Endodermal cell (in vitro differentiated cells): ENCODE data around the gene FAM210B. TPM values are rescaled to one million over a fixed set of nuclear protein-coding genes. Genes with fewer than 3 reads are reported as not detected.

Source experiments
- DNase-seq: peaks from one replicate; pipeline ENCODE4 v3.0.0-alpha.2; 2017
- H3K27ac ChIP-seq: 2 replicates; pipeline ENCODE4 v1.5.1; 2013; ENCODE audit warnings: mild to moderate bottlenecking, low read depth, low read length, moderate library complexity
- H3K27me3 ChIP-seq: 2 replicates; pipeline ENCODE4 v1.6.1; 2013; ENCODE audit warnings: mild to moderate bottlenecking, low read length, moderate library complexity; ENCODE audit not compliant: insufficient read depth, control insufficient read depth, poor library complexity, severe bottlenecking
- H3K36me3 ChIP-seq: 2 replicates; pipeline ENCODE4 v1.7.0; 2013; ENCODE audit warnings: mild to moderate bottlenecking, low read length, moderate library complexity; ENCODE audit not compliant: control insufficient read depth, insufficient read depth
- H3K4me1 ChIP-seq: one replicate; pipeline ENCODE4 v1.7.0; 2013; ENCODE audit warnings: low read length; ENCODE audit not compliant: control insufficient read depth, insufficient read depth
- H3K4me3 ChIP-seq: 2 replicates; pipeline ENCODE4 v1.5.1; 2013; ENCODE audit warnings: mild to moderate bottlenecking, low read length, moderate library complexity
- H3K9ac ChIP-seq: 2 replicates; pipeline ENCODE4 v1.6.1; 2013; ENCODE audit warnings: mild to moderate bottlenecking, low read length, moderate library complexity; ENCODE audit not compliant: poor library complexity, severe bottlenecking; ENCODE audit errors: extremely low read depth
- H3K9me3 ChIP-seq: 2 replicates; pipeline ENCODE4 v1.6.1; 2013; ENCODE audit warnings: mild to moderate bottlenecking, low read length, moderate library complexity; ENCODE audit not compliant: control insufficient read depth
- H3K27ac Mint-ChIP-seq: 2 replicates; pipeline ENCODE4 v1.8.0; 2020; ENCODE audit warnings: mixed read lengths
- H3K27me3 Mint-ChIP-seq: 2 replicates; pipeline ENCODE4 v1.8.0; 2021; ENCODE audit warnings: mild to moderate bottlenecking, mixed read lengths; ENCODE audit not compliant: insufficient read depth
- H3K36me3 Mint-ChIP-seq: 2 replicates; pipeline ENCODE4 v1.8.0; 2020; ENCODE audit warnings: low read depth, mixed read lengths
- H3K4me1 Mint-ChIP-seq: 2 replicates; pipeline ENCODE4 v1.8.0; 2020; ENCODE audit warnings: mixed read lengths
- H3K4me3 Mint-ChIP-seq: 2 replicates; pipeline ENCODE4 v1.8.0; 2020; ENCODE audit warnings: mild to moderate bottlenecking, moderate library complexity, mixed read lengths
- H3K9me3 Mint-ChIP-seq: 2 replicates; pipeline ENCODE4 v1.8.0; 2020; ENCODE audit warnings: mild to moderate bottlenecking, mixed read lengths
- WGBS, 2 experiments: methylation state at CpG; one replicate each; pipeline versions ENCODE4 v1.1.5 to v1.1.7; 2013; ENCODE audit warnings: missing lambda C conversion rate in 2 of 2, mixed read lengths in 1 of 2; ENCODE audit not compliant: insufficient coverage in 1 of 2, insufficient read length in 1 of 2; 5-methylcytosine and 5-hydroxymethylcytosine counted together
- total RNA-seq, 2 donors: library from RNA; stranded (reverse); fragmentation: NEBNext Ultra II Directional in 1 of 2; extraction: Animal tissue kit (Norgen Biotek cat#: 25700) in 1 of 2; gene quantifications; 2 replicates in 1 of 2; 3 replicates in 1 of 2; pipeline ENCODE4 v1.2.1, GENCODE V29; 2021
- TF ChIP-seq, protein P1 (sequence below): fragments of 200-600 bp; sonication (generic); conservative IDR thresholded peaks from 2 replicates; pipeline ENCODE4 v1.5.0; 2021; ENCODE audit warnings: antibody characterized with exemption, mild to moderate bottlenecking

FAM210B gene
- total RNA-seq, 2 donors from 2014 or later, result 16.8 to 34.1 TPM

DNA sequence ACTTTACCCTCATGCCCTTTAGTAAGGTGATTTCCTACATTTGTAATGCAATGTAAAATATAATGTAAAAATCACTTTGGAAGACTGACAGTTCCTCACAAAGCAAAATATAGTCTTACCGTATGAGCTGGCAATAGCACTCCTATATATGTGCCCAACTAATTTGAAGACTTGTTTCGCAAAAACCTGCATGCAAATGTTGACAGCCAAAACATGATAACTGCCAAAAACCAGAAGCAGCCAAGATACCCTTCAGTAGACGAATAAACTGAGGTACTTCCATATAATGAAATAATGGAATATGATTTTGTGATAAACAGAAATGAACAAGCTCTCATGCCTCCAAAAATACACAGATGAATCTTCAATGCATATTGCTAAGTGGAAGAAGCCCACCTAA lies 19.6 kb downstream of the FAM210B start:
- Mint-ChIP-seq H3K36me3 (peaks cover 78% of the 10 kb centered on the region), H3K4me1 (peaks cover 8% of the 10 kb centered on the region), H3K4me3 (no peak overlapping the region), H3K9me3 (no peaks in the 10 kb centered on the region), H3K27ac (no peak overlapping the region), H3K27me3 (no peaks in the 10 kb centered on the region)
- 98 to 100% methylated on average over 2 to 3 of the region's 3 CpGs for WGBS, 2 experiments
- Histone ChIP-seq H3K27me3 (no peaks in the 10 kb centered on the region), H3K4me1 (no peaks in the 10 kb centered on the region), H3K9ac (no peak overlapping the region), H3K4me3 (no peak overlapping the region), H3K9me3 (no peaks in the 10 kb centered on the region), H3K27ac (no peak overlapping the region), H3K36me3 (peaks cover 88% of the 10 kb centered on the region)
- TF ChIP-seq, protein P1, sequence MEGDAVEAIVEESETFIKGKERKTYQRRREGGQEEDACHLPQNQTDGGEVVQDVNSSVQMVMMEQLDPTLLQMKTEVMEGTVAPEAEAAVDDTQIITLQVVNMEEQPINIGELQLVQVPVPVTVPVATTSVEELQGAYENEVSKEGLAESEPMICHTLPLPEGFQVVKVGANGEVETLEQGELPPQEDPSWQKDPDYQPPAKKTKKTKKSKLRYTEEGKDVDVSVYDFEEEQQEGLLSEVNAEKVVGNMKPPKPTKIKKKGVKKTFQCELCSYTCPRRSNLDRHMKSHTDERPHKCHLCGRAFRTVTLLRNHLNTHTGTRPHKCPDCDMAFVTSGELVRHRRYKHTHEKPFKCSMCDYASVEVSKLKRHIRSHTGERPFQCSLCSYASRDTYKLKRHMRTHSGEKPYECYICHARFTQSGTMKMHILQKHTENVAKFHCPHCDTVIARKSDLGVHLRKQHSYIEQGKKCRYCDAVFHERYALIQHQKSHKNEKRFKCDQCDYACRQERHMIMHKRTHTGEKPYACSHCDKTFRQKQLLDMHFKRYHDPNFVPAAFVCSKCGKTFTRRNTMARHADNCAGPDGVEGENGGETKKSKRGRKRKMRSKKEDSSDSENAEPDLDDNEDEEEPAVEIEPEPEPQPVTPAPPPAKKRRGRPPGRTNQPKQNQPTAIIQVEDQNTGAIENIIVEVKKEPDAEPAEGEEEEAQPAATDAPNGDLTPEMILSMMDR, result no peak
- no peak for DNase-seq

DNA sequence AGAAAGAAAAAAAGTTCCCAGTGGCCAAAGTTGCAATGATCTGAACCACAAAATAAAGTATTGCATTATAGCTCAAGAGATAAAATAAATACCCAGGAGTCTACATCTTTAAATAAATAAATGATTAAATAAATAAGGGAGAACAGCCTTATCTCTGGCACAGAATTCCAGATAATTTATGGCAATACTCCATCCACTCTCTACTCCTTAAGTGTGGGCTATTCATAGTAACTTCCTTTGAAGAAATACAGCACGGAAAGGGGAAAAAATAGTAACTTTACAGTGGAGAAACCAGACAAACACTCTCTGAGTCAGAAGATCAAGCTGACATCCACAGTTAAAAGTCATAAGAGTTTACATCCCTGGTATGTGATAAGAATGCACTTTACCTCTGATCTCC lies 21.6 kb downstream of the FAM210B start:
- 95% methylated on average over 1 of the region's 1 CpG; no CpG with 5 or more reads in 1 of the 2 experiments for WGBS, 2 experiments
- Mint-ChIP-seq H3K27me3 (no peaks in the 10 kb centered on the region), H3K36me3 (peaks cover 80% of the 10 kb centered on the region), H3K9me3 (no peaks in the 10 kb centered on the region), H3K27ac (no peak overlapping the region), H3K4me1 (peaks cover 8% of the 10 kb centered on the region), H3K4me3 (no peak overlapping the region)
- no peak overlapping the region for H3K27ac ChIP-seq
- no peak for DNase-seq
- TF ChIP-seq, protein P1, result no peak
- H3K36me3 ChIP-seq, result peaks cover 89% of the 10 kb centered on the region
- no peak overlapping the region for H3K4me3 ChIP-seq
- H3K9ac ChIP-seq, result no peak overlapping the region
- no peaks in the 10 kb centered on the region for H3K9me3 ChIP-seq
- H3K27me3 ChIP-seq, result no peaks in the 10 kb centered on the region
- no peaks in the 10 kb centered on the region for H3K4me1 ChIP-seq

DNA sequence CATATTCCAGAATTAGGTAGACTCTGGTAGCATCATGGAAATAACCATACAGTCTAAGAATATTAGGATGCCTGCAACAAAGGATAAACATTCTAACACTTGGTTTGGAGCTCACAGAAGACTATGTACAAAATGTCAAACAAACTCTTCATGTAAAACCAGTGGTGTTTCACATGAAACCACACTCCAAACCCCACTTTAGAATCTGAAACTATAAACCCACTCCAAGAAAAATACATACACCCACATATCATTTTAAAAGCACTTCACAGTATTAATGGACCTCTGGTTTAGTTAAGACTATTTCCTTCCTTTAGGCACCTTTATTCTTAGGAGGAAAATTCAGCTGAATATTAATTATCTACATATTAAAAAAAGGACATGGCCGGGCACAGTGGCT lies 22.7 kb downstream of the FAM210B start:
- TF ChIP-seq, protein P1, result no peak
- Mint-ChIP-seq H3K4me3 (no peak overlapping the region), H3K27me3 (no peaks in the 10 kb centered on the region), H3K36me3 (peaks cover 80% of the 10 kb centered on the region), H3K9me3 (no peaks in the 10 kb centered on the region), H3K27ac (no peak overlapping the region), H3K4me1 (peaks cover 8% of the 10 kb centered on the region)
- Histone ChIP-seq H3K27me3 (no peaks in the 10 kb centered on the region), H3K9ac (no peak overlapping the region), H3K36me3 (peaks cover 89% of the 10 kb centered on the region), H3K4me1 (no peaks in the 10 kb centered on the region), H3K9me3 (no peaks in the 10 kb centered on the region), H3K27ac (no peak overlapping the region), H3K4me3 (no peak overlapping the region)
- DNase-seq, result no peak
- 86 to 100% methylated on average over 1 of the region's 1 CpG for WGBS, 2 experiments
